ENCODE results near the gene REV3L.
A peak's percentile ranks its signal among the peaks of the same experiment; 100 is the strongest.

REV3L gene

DNA sequence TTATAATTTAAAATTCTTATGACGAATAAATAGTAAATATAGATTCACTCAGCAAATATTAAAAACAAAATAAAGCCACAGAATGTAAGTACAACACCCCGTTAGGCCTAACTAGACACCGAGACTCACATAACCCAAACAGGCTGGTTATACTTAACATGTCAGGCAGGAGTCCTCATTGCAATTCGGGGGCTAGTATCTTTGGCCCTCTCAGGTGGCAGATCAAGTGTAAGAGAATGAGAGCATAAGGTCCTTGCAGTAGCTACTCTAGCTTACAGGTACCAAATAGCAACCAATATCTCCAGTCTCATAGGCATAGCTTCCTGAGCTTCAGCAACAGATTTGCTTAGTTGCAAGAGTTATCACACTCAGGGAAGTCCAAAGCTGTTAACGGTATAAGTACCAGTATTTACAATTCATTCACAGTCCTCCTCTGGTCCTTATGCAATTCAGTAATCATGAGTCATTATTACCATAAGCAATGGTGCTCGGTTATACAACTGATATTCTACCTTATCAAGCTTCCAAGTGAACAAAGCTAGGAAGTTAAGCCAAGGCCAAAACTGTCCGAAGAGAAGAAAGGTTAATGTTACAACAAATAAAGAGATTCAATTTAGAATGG lies 20.1 kb downstream of the REV3L start:
- peak; percentile 62 to 68 for DNase-seq

DNA sequence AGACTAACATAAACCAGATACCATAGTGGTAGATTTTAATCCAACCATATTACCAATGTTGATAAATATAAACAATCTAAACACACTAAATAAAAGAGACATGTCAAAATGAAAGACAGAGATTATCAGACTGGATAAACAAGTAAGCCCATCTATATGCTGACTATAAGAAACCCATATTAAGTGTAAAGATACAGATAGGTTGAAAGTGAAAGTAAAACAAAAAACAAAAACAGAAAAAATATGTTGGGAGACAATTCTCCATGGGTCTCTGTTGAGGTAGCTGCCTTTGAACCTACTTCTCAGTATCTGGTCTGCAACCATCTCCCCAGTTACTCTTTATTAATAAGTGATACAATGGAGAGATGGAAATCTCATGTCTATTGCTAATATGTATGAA lies 21.2 kb downstream of the REV3L start:
- DNase-seq = no peak

- DNase-seq = no peak
These were observed 24.3 kb downstream of the REV3L start for GRCh38 chr6:111458670-111459232.

GRCh38 chr6:111456208-111456607 lies 26.8 kb downstream of the REV3L start:
- DNase-seq = no peak

- DNase-seq = no peak
These were observed 32.4 kb downstream of the REV3L start for GRCh38 chr6:111450636-111451035.

- no peak for DNase-seq
These were observed 32.9 kb downstream of the REV3L start for GRCh38 chr6:111450087-111450486.

DNA sequence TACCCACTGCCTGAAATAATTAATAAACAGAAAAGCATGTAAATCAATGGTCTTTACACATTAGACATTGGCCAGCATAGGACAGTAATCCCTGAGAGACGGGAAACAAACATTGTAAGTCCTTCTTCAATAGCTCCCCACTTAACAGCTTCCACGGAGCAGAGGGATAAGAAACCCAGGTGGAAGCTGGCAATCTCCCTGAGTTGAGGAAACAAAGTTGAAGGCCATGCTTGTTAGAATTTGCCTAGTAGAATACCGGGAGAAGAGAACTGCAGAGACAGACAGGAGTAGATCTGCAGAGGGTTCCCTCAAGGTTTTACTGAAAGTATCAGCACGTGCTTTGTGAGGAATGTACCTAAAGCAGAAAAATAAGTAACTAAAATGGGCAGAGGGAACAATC lies 33.9 kb downstream of the REV3L start:
- no peak for DNase-seq

GRCh38 chr6:111447051-111447450 lies 36.0 kb downstream of the REV3L start:
- no peak for DNase-seq

- DNase-seq = no peak
These were observed 37.2 kb downstream of the REV3L start for GRCh38 chr6:111445861-111446267.

- DNase-seq = no peak
These were observed 38.2 kb downstream of the REV3L start for GRCh38 chr6:111444794-111445193.

GRCh38 chr6:111441678-111442243 lies 41.3 kb downstream of the REV3L start:
- peak; percentile 77 to 88 for DNase-seq

DNA sequence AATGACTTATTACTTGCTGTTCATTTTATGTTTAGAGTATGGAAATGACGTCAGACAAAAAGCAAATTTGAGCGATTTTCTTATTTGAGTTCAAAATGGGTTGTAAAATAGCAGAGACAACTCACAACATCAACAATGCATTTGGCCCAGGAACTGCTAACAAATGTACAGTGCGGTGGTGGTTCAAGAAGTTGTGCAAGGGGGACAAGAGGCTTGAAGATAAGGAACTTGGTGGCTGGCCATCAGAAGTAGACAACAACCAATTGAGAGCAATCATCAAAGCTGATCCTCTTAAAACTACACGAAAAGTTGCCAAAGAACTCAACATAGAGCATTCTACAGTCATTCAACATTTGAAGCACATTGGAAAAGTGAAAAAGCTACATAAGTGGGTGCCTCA lies 43.8 kb downstream of the REV3L start:
- DNase-seq = peak; percentile 19 to 23

- DNase-seq = no peak
These were observed 45.4 kb downstream of the REV3L start for GRCh38 chr6:111437573-111437972.

DNA sequence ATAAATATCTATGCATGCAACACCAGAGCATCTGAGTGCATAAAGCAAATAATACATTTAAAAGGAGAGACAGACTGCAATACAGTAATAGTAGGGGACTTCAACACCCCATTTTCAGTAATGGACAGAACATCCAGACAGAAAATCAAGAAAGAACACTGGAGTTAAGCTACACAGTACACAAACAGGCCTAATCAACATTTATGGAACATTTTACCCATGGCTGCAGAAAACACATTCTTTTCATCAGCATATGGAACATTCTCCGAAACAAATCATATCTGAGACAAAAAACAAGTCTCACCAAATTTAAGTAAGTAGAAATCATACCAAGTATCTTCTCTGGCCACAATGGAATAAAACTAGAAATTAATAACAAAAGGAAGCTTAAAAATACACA lies 50.5 kb downstream of the REV3L start:
- DNase-seq = no peak

DNA sequence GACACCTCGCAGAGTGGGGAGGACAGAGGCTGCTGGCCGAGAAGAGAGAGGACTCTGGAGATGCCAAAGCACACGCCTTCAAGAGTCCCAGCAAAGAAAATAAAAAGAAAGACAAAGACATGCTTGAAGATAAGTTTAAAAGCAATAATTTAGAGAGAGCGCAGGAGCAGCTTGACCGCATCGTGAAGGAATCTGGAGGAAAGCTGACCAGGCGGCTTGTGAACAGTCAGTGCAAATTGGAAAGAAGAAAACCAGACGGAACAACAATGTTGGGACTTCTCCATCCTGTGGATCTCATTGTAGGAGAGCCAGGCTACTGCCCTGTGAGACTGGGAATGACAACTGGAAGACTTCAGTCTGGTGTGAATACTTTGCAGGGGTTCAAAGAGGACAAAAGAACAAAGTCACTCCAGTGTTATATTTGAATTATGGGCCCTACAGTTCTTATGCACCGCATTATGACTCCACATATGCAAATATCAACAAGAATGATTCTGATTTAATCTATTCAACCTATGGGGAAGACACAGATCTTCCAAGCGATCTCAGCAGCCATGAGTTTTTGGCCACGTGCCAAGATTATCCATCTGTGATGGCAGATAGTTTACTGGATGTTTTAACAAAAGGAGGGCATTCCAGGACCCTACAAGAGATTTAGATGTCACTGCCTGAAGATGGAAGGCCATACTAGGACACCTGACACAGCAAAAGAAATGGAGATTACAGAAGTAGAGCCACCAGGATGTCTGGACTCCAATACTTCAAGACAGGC lies 52.2 kb downstream of the REV3L start:
- no peak for DNase-seq

GRCh38 chr6:111429571-111429970 lies 53.4 kb downstream of the REV3L start:
- no peak for DNase-seq

DNA sequence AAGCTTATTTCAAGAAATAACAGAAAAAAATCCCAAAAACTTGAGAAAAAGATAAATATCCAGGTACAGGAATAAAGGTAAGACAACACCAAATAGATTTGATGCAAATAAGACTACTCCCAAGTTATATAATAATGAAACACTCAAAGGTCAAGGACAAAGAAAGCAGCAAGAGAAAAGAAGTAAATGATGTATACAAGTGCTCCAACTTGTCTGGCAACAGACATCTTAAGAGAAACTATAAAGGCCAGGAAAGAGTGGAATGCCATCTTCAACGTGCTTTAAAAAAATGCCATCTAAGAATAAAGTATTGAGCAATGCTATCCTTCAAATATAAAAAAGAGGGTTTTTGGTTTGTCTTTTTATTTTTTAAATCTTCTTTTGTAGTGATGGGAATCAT lies 54.2 kb downstream of the REV3L start:
- DNase-seq = no peak

DNA sequence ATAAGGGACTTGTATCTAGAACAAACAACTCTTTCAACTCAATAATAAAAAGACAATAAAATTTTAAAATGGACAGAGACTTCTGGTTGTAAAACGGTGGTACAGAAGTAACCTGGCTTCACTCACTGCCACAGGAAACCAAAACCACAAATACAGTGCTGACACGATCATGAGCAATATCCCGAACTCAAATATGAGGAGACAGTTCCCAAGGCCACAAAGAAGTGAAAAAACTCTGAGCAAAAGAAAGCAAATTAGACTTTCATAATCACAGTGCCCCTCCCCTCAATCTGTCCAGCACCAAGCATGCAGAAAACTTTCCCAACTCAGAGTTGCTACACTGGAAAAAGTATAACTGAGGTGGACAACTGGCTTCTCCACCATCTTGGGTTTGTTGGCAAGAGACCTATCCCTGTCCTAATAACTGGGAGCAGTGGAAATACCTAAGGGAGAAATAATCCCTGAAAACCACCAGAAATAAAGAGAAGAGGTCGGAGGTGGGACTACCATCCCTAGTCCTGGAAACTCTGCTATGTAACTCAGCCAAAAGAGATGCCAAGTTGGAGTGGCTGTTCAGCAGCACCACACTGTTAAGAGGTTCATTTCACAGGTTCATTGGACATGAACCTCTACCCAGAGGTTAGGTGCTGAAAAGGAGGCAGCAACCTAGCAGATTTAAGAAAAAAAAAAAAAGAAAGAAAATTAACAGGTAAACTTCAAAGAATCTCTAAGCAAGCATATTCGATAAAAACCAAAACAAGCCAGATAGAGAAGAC lies 55.5 kb downstream of the REV3L start:
- peak; percentile 55 for DNase-seq

- no peak for DNase-seq
These were observed 58.8 kb downstream of the REV3L start for GRCh38 chr6:111423960-111424846.

GRCh38 chr6:111423055-111423633 lies 59.9 kb downstream of the REV3L start:
- peak; percentile 53 for DNase-seq

- DNase-seq = no peak
These were observed 63.9 kb downstream of the REV3L start for GRCh38 chr6:111418971-111419693.

Data from inflammatory macrophage treated with lipopolysaccharide for 1 hour (primary cell).